ENCODE results near the gene ABHD4.

- TF ChIP-seq POLR2A (IDR thresholded peaks at IDR 0.05), result no peak
- TF ChIP-seq, protein P1, sequence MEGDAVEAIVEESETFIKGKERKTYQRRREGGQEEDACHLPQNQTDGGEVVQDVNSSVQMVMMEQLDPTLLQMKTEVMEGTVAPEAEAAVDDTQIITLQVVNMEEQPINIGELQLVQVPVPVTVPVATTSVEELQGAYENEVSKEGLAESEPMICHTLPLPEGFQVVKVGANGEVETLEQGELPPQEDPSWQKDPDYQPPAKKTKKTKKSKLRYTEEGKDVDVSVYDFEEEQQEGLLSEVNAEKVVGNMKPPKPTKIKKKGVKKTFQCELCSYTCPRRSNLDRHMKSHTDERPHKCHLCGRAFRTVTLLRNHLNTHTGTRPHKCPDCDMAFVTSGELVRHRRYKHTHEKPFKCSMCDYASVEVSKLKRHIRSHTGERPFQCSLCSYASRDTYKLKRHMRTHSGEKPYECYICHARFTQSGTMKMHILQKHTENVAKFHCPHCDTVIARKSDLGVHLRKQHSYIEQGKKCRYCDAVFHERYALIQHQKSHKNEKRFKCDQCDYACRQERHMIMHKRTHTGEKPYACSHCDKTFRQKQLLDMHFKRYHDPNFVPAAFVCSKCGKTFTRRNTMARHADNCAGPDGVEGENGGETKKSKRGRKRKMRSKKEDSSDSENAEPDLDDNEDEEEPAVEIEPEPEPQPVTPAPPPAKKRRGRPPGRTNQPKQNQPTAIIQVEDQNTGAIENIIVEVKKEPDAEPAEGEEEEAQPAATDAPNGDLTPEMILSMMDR (IDR thresholded peaks at IDR 0.05), result no peak
- no peak for TF ChIP-seq POLR2AphosphoS5 (IDR thresholded peaks at IDR 0.05)
Measured at GRCh38 chr14:22597265-22597664, 835 bp upstream of the ABHD4 start.

All from prostate gland (tissue), 2 donors.